ENCODE measurements around the gene RBM25.

The RBM25 gene

DNA sequence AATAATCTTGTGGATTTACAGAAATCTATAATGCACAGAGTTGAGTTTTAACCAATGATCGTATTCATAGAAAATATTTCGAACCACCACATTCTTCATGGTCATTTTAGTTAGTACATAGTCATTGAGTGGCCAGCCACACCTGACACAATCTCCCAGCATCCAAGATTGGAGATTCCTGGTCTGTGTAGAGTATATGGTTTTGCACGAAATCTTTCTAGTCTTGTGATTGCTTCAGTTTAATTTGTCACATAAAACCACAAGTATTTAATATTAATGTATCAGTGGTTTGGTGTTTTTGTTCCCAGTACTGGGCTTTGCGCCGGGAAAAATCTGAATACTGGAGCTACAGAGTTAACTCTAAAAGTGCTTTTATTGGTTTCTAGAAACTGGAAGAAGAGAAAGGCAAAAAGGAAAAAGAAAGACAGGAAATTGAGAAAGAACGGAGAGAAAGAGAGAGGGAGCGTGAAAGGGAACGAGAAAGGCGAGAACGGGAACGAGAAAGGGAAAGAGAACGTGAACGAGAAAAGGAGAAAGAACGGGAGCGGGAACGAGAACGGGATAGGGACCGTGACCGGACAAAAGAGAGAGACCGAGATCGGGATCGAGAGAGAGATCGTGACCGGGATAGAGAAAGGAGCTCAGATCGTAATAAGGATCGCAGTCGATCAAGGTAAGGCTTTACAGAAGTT, 44.6 kb downstream of the RBM25 start:
- DNase-seq (ENCODE audit: low read depth in 2 of 2): no peak

GRCh38 chr14:73105050-73105449, 46.7 kb downstream of the RBM25 start:
- no peak for DNase-seq (ENCODE audit: low read depth in 2 of 2)

- DNase-seq (ENCODE audit: low read depth in 2 of 2): no peak
These were observed 47.4 kb downstream of the RBM25 start for GRCh38 chr14:73105727-73106126.

DNA sequence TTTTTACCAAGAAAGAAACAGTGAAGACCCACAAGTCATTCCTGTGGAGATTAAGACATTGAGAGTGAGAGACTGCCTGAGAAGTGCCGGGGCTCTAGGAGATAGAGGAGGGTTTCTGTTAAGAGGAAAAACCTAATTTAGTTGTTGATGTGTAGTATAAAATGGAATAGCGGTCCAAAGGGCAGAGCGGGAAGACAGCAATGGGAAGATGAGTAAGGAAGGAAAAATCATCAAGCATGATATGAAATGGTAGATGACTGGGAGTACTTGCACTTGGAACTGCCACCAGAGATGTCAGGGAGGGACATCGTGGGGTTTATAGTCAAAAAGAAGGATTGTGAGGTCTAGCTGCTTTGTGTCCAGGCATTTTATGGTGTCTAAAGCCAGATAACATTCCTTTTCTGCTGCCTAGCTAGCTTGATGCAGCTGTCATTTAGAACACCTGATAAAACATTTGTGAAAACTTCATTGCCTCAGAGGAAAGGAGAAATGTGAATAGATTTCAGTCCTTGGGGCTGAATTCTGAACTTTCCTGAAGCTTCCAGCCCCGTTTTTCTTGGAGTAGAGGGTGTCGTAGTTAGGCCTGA, 57.8 kb downstream of the RBM25 start:
- no peak for DNase-seq (ENCODE audit: low read depth in 2 of 2)

DNA sequence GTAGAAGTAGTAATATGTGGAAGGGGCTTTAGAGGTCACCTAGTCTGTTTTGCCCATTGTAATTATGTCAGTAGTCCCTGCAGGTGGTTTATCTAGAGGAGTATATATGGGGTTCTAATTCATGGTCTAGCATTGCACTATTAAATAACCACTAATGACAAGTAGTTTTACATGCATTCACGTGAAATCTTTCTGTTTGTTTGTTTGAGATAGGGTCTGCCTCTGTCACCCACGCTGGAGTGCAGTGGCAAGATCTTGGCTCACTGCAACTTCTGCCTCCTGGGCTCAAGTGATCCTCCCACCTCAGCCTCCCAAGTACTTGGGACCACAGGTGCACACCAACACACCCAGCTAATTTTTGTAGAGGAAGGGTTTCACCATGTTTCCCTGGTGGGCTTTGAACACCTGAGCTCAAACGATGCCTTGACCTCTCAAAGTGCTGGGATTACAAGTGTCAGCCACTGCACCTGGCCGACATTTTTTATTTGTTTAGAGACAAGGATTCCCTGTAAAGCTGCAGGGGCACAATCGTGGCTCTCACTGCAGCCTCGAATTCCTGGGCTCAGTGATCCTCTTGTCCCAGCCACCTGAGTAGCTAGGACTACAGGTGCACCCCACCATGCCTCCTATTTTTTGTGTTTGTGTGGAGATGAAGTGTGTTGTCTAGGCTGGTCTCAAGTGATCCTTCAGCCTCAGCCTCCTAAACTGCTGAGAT, 66.0 kb downstream of the RBM25 start:
- DNase-seq (ENCODE audit: low read depth in 2 of 2): no peak

- DNase-seq (ENCODE audit: low read depth in 2 of 2): no peak
These were observed 66.8 kb downstream of the RBM25 start for GRCh38 chr14:73125169-73125588.

GRCh38 chr14:73125746-73126145, 67.4 kb downstream of the RBM25 start:
- no peak for DNase-seq (ENCODE audit: low read depth in 2 of 2)

- no peak for DNase-seq (ENCODE audit: low read depth in 2 of 2)
These were observed 75.5 kb downstream of the RBM25 start for GRCh38 chr14:73133795-73134194.

DNA sequence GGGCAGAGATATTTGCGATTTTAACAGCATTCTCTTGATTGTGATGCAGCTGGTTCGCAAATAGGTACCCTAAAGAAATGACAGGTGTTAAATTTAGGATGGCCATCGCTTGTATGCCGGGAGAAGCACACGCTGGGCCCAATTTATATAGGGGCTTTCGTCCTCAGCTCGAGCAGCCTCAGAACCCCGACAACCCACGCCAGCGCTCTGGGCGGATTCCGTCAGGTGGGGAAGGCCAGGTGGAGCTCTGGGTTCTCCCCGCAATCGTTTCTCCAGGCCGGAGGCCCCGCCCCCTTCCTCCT, 77.7 kb downstream of the RBM25 start:
- no peak for DNase-seq (ENCODE audit: low read depth in 2 of 2)

DNA sequence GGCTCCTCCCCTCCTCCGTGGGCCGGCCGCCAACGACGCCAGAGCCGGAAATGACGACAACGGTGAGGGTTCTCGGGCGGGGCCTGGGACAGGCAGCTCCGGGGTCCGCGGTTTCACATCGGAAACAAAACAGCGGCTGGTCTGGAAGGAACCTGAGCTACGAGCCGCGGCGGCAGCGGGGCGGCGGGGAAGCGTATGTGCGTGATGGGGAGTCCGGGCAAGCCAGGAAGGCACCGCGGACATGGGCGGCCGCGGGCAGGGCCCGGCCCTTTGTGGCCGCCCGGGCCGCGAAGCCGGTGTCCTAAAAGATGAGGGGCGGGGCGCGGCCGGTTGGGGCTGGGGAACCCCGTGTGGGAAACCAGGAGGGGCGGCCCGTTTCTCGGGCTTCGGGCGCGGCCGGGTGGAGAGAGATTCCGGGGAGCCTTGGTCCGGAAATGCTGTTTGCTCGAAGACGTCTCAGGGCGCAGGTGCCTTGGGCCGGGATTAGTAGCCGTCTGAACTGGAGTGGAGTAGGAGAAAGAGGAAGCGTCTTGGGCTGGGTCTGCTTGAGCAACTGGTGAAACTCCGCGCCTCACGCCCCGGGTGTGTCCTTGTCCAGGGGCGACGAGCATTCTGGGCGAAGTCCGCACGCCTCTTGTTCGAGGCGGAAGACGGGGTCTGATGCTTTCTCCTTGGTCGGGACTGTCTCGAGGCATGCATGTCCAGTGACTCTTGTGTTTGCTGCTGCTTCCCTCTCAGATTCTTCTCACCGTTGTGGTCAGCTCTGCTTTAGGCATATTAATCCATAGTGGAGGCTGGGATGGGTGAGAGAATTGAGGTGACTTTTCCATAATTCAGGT, 78.3 kb downstream of the RBM25 start, which contains the start of gene PSEN1:
Gene PSEN1 (plus strand): TSS at position 121 of the 839 bp plus-strand sequence. CDS start 11,513 bp downstream, outside the sequence.
- DNase-seq (ENCODE audit: low read depth in 2 of 2): peak; percentile 82 to 83

GRCh38 chr14:73140811-73141323, 82.5 kb downstream of the RBM25 start:
- DNase-seq (ENCODE audit: low read depth in 2 of 2): no peak

DNA sequence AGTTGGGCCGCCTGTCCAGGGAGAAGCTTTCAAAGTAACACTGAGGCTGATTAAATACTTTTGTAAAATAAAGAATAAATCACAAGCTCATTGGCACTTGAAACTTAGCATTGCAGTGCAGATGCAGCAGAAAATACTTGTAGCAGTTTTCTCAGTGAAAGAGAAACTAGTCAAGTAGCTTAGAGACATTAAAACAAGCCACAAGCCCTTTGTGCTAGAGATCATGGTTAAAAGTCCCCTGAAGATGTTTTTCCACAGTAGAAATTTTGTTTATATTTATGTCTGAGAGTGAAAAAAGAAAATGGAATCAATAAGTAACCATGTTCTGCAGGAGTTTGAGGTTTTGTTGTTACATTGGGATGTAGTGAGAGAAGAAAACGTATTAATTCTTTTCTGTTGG, 83.9 kb downstream of the RBM25 start:
- DNase-seq (ENCODE audit: low read depth in 2 of 2): no peak

DNA sequence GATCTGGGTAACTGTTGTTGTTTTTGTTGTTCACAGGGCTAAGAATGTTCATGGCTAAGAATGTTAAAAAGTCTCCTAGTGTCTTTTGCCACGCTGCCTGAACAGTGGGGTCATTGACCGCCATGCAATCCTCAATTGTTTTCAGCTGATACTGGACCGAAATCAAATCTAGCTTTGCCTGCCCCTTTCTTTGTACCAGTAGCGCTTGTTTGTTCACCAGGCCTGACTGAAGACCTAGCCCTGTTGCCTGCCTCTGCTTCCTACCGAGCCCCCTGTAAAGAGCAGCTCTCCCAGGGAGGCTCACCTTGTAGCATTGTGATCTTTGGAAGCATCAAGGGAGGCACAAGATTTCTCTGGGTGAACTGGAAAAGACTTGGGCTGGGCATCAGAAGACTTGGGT, 84.7 kb downstream of the RBM25 start:
- no peak for DNase-seq (ENCODE audit: low read depth in 2 of 2)

GRCh38 chr14:73143617-73144016, 85.3 kb downstream of the RBM25 start:
- DNase-seq (ENCODE audit: low read depth in 2 of 2): no peak

DNA sequence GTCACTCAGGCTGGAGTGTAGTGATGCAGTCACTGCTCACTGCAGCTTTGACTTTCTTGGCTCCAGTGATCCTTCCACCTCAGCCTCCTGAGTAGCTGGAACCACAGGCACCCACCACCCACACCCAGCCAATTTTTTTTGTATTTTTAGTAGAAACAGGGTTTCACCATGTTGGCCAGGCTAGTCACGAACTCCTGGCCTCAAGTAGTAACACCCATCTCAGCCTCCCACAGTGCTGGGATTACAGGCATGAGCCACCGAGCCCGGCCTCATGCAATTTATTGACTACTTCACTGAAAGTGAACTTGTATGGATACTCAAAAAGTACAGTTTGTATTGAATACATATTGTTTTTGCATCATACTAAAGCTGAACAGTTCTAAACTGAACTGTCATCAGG, 87.0 kb downstream of the RBM25 start:
- no peak for DNase-seq (ENCODE audit: low read depth in 2 of 2)

DNA sequence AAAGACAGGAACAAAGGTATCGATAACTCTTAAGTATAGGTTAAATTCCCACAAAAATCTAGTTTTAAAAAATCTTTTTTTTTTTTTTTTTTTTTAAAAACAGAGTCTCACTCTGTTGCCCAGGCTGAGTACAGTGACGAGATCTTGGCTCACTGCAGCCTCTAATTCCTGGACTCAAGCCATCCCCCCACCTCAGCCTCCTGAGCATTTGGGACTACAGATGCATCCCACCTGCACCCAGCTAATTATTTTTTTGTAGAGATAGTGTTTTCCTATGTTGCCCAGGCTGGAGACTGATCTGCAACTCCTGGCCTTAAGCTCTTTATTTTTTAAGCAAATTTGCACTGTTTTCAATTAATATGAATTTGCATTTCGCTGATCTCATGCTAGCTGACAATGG, 87.8 kb downstream of the RBM25 start:
- DNase-seq (ENCODE audit: low read depth in 2 of 2): no peak

- no peak for DNase-seq (ENCODE audit: low read depth in 2 of 2)
These were observed 91.4 kb downstream of the RBM25 start for GRCh38 chr14:73149753-73150152.

DNA sequence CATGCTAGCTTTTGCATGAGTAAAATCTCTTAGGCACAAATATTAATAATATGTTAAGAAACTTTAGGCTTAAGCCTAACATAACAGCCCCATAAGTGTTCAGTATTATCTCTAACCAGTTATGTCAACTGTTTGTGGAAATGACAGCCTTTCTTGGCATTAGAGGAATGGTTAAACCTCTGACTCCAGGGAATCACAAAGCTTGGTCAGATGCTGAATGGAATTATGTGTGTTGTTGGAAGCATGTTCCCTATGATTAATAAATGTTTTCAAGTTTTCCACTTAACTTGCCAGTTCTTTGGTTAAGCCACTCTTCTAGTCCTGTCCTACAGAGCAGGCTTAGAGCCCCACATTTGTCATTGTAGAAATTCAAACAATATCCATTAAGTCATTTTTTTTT, 94.9 kb downstream of the RBM25 start:
- DNase-seq (ENCODE audit: low read depth in 2 of 2): peak; percentile 17 to 26

- DNase-seq (ENCODE audit: low read depth in 2 of 2): no peak
These were observed 103.9 kb downstream of the RBM25 start for GRCh38 chr14:73162251-73162650.

- no peak for DNase-seq (ENCODE audit: low read depth in 2 of 2)
These were observed 108.1 kb downstream of the RBM25 start for GRCh38 chr14:73166399-73166798.

GRCh38 chr14:73167727-73168126, 109.4 kb downstream of the RBM25 start:
- DNase-seq (ENCODE audit: low read depth in 2 of 2): no peak

DNA sequence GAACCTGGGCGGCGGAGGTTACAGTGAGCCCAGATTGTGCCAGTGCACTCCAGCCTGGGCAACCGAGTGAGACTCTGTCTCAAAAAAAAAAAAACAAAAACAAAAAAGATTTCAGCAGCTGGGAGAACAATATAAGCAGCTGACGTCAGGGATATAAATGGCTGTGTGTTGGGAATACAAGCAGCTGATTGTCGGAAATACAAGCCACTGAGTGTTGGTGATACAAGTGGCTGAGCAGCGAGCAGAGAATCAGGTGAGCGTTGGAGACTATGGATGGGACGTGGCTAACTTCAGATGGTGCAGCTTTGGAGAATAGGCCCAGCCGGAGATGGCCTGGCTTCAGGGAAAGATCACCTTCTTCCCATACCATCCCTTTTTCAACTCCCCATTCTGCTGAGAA, 109.9 kb downstream of the RBM25 start:
- DNase-seq (ENCODE audit: low read depth in 2 of 2): no peak

Measured in fibroblast of skin of left quadriceps (primary cell).